Right renal cortex interstitium (tissue), 3 donors: ENCODE data around the gene SKIC3. TPM values are rescaled to one million over a fixed set of nuclear protein-coding genes. Genes with fewer than 3 reads are reported as not detected.

Experiments used
- DNase-seq, 3 donors: peaks; one replicate each; pipeline ENCODE4 v3.0.0-alpha.2; 2013; ENCODE audit warnings: low read depth in 3 of 3, low spot score in 2 of 3
- polyA plus RNA-seq, 3 donors: library from polyadenylated mRNA; unstranded; fragments of 120-200 nt; gene quantifications; one replicate each; pipeline ENCODE4 v1.2.1, GENCODE V29; 2013; ENCODE audit not compliant: insufficient read length in 3 of 3

Gene SKIC3
- polyA plus RNA-seq, 3 donors, result 87.5 to 98.3 (median 91.7) TPM

DNA sequence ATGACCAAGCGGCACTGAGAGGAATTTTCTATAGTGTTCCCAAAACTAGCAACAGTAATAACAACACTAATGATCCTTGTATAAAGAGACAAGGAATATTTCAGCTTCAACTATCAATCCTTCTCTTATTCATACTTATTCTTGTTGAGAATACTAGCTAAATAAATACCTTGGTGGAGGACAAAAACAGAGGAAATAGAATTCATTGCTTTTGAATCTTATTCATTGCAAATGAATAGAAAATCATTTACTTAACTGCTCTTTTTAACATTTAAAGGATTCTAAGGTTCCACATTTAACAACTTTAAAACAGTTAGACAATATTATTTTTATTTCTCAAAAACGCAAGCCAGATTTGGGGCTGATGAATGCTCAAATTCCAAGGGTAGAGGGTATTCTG, 22.4 kb downstream of the SKIC3 start:
- DNase-seq, result no peak

DNA sequence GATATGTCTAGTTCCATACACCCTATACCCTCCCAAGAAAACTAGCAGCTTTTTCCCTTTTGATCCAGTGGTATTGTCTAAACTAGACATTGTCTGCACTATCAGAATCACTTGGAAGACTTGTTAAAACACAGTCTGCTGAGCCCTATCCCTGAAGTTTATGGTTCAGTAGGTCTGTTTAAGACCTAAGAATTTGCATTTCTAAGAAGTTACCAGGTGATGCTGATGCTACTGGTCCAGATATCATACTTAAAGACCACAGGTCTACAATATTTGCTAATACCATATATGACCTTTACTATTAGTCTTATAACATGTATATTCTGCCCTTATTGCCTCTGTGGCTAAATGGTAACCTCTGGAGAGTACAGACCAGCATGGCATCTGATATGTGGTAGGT, 23.3 kb downstream of the SKIC3 start:
- DNase-seq, result no peak

DNA sequence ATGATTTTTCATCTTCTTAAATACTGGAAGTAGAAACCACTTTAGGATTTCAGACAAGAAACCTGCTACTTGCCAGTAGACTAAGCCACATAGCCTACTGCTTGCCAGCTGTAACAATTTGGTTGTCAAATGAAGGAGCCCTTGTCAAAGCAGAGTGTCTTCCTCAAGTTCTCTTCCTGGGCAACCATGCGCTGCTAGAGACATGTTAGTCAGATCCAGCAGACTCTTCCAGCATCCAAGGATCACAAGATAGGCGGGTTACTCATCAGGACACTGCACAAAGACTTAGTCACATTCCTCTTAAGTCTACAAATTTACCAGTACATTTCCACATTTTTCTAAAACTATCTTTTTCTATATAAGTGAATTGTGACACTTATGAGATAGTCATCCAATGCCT, 24.4 kb downstream of the SKIC3 start:
- no peak for DNase-seq

DNA sequence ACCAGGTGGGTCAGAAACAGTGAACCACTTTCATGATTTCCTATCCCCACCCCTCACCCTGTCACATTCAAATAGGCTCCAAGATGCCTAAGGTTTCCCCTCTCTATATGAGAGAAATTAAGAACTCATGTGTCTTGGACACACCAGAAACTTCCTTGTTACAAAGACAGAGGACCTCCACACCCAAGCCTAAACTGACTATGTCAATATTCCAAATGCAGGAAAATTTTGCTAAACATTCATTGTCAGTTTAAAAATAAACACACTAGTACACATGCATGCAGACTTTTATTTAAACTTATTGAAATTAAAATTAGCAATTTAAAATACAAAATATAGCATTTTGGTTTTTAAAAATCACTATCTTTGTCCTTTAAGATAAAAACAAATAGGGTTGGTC, 26.2 kb downstream of the SKIC3 start:
- no peak for DNase-seq

DNA sequence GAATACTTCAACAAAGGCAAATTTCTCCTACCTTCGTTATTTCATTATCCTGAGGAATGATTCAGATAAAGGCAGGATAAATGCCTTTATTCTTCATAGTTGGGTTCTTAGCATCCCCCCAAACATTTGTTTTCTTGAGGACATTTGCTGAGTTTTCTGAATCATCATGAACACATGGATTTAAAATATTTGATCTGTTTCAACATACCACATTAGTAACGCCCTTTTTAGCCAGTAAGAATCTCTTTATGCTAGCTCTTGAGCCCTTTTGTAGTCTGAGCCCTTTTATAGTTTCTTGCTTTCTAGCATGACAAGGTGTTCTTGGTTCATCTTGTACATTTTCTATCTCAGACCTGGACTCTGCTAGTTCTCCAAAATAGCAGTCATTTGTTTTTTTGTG, 27.9 kb downstream of the SKIC3 start:
- no peak for DNase-seq

DNA sequence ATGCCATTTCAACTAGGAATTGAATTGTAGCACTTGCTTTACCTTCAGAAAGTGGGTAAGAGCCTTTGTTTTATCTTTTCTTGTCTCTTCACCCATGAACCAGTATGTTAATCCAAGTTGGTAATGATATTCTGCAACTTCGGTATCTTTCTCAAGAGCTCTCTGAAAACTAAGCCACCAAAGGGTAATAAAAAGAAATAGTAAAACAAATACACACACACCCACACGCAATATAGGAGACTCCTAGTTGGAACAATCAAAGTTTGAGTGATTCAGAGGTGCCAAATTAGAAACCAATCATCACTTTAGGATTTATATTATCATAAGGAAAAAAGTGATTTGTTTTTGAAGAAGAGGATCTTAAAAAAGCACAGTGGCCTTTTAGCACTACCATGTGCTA, 30.4 kb downstream of the SKIC3 start:
- no peak for DNase-seq

DNA sequence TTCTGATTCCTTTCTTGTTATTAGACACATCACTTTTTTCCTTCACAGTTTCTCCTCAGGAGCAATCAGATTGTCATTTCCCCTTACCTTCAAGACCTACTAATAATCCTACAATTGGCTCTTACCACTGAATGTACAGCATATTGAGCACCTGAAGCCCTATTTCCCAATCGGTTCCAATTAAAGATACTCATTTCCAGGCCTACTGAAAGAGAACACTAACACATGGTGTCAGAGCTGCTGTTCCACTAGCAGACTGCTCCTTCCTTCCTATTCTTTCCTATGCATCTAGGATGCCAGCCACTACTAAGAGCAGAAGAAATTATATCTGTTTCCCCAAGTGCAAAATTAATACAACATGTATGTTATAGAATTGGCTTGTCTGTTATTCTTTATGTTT, 34.6 kb downstream of the SKIC3 start:
- no peak for DNase-seq

DNA sequence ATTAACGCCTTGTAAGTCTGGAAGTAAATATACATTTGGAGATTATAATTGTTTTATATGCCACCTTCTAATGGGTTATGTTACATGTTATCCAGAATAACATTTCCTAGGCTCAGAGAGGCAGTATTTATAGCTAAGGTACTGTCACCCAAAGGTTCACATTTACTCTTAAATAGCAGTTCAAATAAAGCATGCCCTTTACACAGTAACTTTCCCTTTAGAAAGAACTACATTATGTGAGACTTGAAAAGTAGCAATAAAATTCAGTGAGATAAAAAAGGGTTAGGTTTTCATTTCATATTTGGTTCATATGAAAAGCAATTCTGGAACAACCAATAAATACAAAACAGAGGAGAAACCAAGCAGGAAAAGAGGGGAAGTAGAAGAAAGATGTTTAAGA, 35.1 kb downstream of the SKIC3 start:
- DNase-seq, result no peak

DNA sequence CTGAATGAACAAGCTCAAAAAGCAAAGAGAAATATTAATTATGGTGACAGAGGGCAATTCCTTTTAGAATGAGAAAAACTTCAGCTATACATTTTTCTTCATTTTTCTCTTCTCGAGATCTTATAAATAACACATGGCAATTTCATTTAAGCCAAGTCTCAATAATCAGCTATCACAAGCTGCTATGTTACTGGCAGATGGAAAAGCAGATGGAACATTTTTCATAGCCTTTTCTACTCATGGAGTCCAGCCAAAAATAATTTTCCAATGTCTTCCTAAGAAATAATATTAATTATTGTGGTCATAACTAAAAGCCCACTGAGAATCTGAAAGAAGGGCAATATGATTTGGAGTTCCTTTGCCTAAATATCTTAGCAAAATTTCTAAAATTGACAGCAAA, 35.6 kb downstream of the SKIC3 start:
- no peak for DNase-seq

DNA sequence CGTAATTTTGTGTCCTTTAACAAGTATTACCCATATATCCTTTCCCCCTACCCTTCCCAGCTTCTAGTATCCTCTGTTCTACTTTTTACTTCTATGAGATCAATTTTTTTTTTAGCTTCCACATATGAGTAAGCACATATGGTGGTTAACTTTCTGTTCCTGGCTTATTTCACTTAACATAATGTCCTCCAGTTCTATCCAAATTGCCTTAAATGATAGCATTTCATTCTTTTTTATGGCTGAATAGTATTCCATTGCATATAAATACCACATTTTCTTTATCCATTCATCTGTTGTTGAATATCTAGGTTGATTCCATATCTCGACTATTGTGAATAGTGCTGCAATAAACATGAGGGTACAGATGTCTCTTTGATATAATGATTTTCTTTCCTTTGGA, 36.4 kb downstream of the SKIC3 start:
- DNase-seq, result no peak

DNA sequence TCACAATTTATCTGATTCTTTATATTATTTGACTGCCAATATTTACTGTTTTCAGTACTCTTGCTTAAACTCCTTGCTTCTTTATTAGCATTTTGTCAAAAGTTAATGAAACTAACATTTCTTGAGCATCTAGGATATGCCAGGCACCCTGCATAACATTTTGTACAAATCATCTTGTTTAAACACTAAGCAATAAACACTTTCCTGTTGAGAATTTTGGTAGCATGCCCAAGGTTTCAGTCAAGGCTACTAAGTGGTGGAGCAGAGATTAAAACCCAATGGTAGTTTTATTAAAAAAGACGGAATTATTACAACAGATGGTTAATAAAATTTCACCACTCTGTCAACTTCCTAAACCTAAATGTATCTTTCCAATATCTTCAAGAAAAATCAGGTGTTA, 43.2 kb downstream of the SKIC3 start:
- no peak for DNase-seq

DNA sequence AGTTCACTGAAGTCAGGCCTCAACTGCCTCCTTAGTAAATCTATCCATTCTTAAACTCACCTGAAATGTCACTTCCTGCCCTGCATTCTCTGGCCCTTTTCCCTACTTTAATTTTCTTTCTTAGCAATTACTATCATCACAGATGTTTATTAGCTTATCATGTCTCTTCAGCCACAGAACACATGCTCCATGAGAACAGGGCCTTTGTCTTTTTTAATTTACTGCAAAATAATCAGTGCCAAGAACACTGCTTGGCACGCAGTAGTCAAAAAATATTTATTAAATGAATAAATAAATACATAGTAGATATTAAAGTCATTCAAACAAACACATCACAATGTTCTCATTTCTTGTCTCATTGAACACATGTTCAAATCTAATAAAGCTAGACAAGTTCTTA, 46.2 kb downstream of the SKIC3 start:
- no peak for DNase-seq

Other genes with a start within 250 kb of the SKIC3 start
- gene FAM81B, start 163.6 kb downstream of the SKIC3 start, polyA plus RNA-seq, result 1 to 10 TPM; 6.2 to 7.4 (median 6.2) TPM
- 10 to 100 TPM; 14.2 to 15.5 (median 15.0) TPM for gene ARSK, start 124 bp upstream of the SKIC3 start, polyA plus RNA-seq
- gene GPR150, start 65.1 kb upstream of the SKIC3 start, polyA plus RNA-seq, result under 1 TPM in 1 of 3 donors, not detected in 2; 0.06 TPM
- 1 to 10 TPM; 5.4 to 6.9 (median 6.0) TPM for gene RFESD, start 91.8 kb upstream of the SKIC3 start, polyA plus RNA-seq
- gene SPATA9, start 128.0 kb upstream of the SKIC3 start, polyA plus RNA-seq, result 1 to 10 TPM; 1.2 to 1.9 (median 1.8) TPM
- gene RHOBTB3, start 176.4 kb upstream of the SKIC3 start, polyA plus RNA-seq, result 10 to 100 TPM; 70.7 to 75.7 (median 74.7) TPM